WTC11 (cell line): Measurements from ENCODE around the gene FGF23. TPM values are rescaled to one million over a fixed set of nuclear protein-coding genes. Genes with fewer than 3 reads are reported as not detected.

Experiments used
- CREM ChIP-seq: sonication (generic); formaldehyde crosslinking; IDR thresholded peaks from 2 replicates; pipeline ENCODE4 v1.8.1; 2022; ENCODE audit warnings: mild to moderate bottlenecking, missing genetic modification reagents, moderate library complexity
- EMX1 ChIP-seq: fragments of 250-450 bp; sonication (Bioruptor Pico); IDR thresholded peaks from 2 replicates; pipeline ENCODE4 v1.8.0; 2021; ENCODE audit warnings: mild to moderate bottlenecking
- ETV6 ChIP-seq: sonication (generic); formaldehyde crosslinking; IDR thresholded peaks from 2 replicates; pipeline ENCODE4 v1.8.1; 2022; ENCODE audit warnings: mild to moderate bottlenecking, missing genetic modification reagents
- FOXP1 ChIP-seq: sonication (generic); formaldehyde crosslinking; IDR thresholded peaks from 2 replicates; pipeline ENCODE4 v1.8.0; 2022; ENCODE audit warnings: missing genetic modification reagents, mild to moderate bottlenecking, moderate library complexity, borderline replicate concordance
- GABPB1 ChIP-seq: sonication (generic); formaldehyde crosslinking; IDR thresholded peaks from 2 replicates; pipeline ENCODE4 v1.8.1; 2023; ENCODE audit warnings: mild to moderate bottlenecking, missing genetic modification reagents
- GRHL2 ChIP-seq: fragments of 250-450 bp; sonication (Bioruptor Pico); IDR thresholded peaks from 2 replicates; pipeline ENCODE4 v1.8.0; 2022; ENCODE audit warnings: mild to moderate bottlenecking, moderate library complexity; ENCODE audit not compliant: insufficient replicate concordance, severe bottlenecking
- KAT7 ChIP-seq: sonication (generic); formaldehyde crosslinking; IDR thresholded peaks from 2 replicates; pipeline ENCODE4 v1.8.1; 2023; ENCODE audit warnings: missing genetic modification reagents, mild to moderate bottlenecking, borderline replicate concordance
- NFE2L1 ChIP-seq: sonication (generic); formaldehyde crosslinking; IDR thresholded peaks from 2 replicates; pipeline ENCODE4 v1.8.1; 2023; ENCODE audit warnings: missing genetic modification reagents
- SP1 ChIP-seq: sonication (generic); formaldehyde crosslinking; conservative IDR thresholded peaks from 2 replicates; pipeline ENCODE4 v1.8.1; 2022; ENCODE audit warnings: missing genetic modification reagents
- TP53 ChIP-seq: sonication (generic); formaldehyde crosslinking; IDR thresholded peaks from 2 replicates; pipeline ENCODE4 v1.8.1; 2023; ENCODE audit warnings: mild to moderate bottlenecking, missing genetic modification reagents
- ZBTB21 ChIP-seq: sonication (generic); formaldehyde crosslinking; IDR thresholded peaks from 2 replicates; pipeline ENCODE4 v1.8.1; 2023; ENCODE audit warnings: mild to moderate bottlenecking, missing genetic modification reagents, borderline replicate concordance
- ZNF232 ChIP-seq: sonication (generic); formaldehyde crosslinking; IDR thresholded peaks from 2 replicates; pipeline ENCODE4 v1.8.0; 2022; ENCODE audit warnings: mild to moderate bottlenecking, missing genetic modification reagents
- ZNF263 ChIP-seq: sonication (generic); formaldehyde crosslinking; IDR thresholded peaks from 2 replicates; pipeline ENCODE4 v1.8.1; 2022; ENCODE audit warnings: low read depth, mild to moderate bottlenecking, moderate library complexity, missing genetic modification reagents
- total RNA-seq: library from RNA; stranded (reverse); gene quantifications from 3 replicates; pipeline ENCODE4 v1.2.3, GENCODE V29; 2021
- TF ChIP-seq, protein P1 (sequence below): fragments of 250-450 bp; sonication (Bioruptor Pico); IDR thresholded peaks from 2 replicates; pipeline ENCODE4 v1.9.0; 2021; ENCODE audit warnings: mild to moderate bottlenecking
- TF ChIP-seq, protein P2 (sequence below): sonication (generic); formaldehyde crosslinking; IDR thresholded peaks from 2 replicates; pipeline ENCODE4 v1.8.1; 2023; ENCODE audit warnings: mild to moderate bottlenecking, missing genetic modification reagents, moderate library complexity
- TF ChIP-seq, protein P3 (sequence below): sonication (generic); formaldehyde crosslinking; IDR thresholded peaks from 2 replicates; pipeline ENCODE4 v1.8.1; 2023; ENCODE audit warnings: mild to moderate bottlenecking, missing genetic modification reagents
- TF ChIP-seq, protein P4 (sequence below): sonication (generic); formaldehyde crosslinking; IDR thresholded peaks from 2 replicates; pipeline ENCODE4 v1.8.1; 2022; ENCODE audit warnings: mild to moderate bottlenecking, moderate library complexity, missing genetic modification reagents
- TF ChIP-seq, protein P5 (sequence below): sonication (generic); formaldehyde crosslinking; IDR thresholded peaks from 2 replicates; pipeline ENCODE4 v1.8.1; 2023; ENCODE audit warnings: mild to moderate bottlenecking, missing genetic modification reagents, moderate library complexity
- TF ChIP-seq, protein P6 (sequence below): fragments of 250-450 bp; sonication (Bioruptor Pico); IDR thresholded peaks from 2 replicates; pipeline ENCODE4 v2.1.2; 2022; ENCODE audit warnings: mild to moderate bottlenecking, moderate library complexity
- TF ChIP-seq, protein P7 (sequence below): sonication (generic); formaldehyde crosslinking; IDR thresholded peaks from 2 replicates; pipeline ENCODE4 v1.8.1; 2023; ENCODE audit warnings: mild to moderate bottlenecking, moderate library complexity, missing genetic modification reagents
- TF ChIP-seq, protein P8 (sequence below): fragments of 250-450 bp; sonication (Bioruptor Pico); IDR thresholded peaks from 2 replicates; pipeline ENCODE4 v1.9.0; 2021; ENCODE audit warnings: mild to moderate bottlenecking
- TF ChIP-seq, protein P9 (sequence below): sonication (generic); formaldehyde crosslinking; IDR thresholded peaks from 2 replicates; pipeline ENCODE4 v1.8.1; 2023; ENCODE audit warnings: mild to moderate bottlenecking, missing genetic modification reagents, borderline replicate concordance
- TF ChIP-seq, protein P10 (sequence below): sonication (generic); formaldehyde crosslinking; IDR thresholded peaks from 2 replicates; pipeline ENCODE4 v1.8.0; 2022; ENCODE audit warnings: mild to moderate bottlenecking, missing genetic modification reagents

The FGF23 gene
- total RNA-seq, 1 experiment from 2014 or later = 0.24 TPM

DNA sequence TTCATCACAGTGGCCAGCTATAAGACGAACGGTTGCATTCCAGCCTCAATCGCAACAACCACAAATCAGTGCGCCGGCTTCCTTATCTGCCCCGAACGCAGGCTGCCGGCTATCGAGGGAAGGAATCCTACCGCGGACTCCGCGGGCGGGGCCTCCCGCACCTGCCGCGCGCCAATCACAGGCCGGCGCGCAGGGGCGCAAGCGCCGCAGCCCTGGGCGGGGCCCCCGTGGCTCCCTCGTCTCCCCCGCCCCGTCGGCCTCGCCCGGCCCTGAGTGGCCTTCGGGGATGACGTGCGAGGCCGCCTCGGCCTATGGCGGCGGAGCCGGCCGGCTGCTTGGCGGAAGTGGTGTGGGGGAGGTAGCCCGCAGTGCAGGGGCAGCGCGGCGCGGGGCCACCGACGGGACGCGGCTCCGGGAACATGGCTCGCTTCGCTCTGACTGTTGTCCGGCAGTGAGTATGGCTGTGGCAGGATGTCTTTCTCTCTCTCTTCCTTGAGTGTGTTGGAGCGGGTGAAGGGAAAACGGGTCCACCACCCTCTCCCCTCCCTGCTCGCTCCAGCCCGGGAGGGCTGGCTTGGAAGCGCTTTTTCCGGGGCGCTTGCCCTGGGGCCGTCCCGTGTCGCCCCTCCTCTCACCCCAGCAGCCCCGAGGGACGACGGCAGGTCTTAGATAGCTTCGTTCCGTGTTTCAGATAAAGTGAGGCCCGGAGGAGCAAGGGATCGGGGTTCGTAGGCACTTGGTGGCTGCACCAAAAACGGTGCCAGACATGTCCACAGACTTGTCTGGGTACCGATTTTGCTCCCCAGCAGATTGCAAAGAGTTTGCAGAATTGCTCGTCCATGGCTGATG lies 58.4 kb downstream of the FGF23 start, which contains the start of gene TIGAR (continued):
- TF ChIP-seq, protein P1, sequence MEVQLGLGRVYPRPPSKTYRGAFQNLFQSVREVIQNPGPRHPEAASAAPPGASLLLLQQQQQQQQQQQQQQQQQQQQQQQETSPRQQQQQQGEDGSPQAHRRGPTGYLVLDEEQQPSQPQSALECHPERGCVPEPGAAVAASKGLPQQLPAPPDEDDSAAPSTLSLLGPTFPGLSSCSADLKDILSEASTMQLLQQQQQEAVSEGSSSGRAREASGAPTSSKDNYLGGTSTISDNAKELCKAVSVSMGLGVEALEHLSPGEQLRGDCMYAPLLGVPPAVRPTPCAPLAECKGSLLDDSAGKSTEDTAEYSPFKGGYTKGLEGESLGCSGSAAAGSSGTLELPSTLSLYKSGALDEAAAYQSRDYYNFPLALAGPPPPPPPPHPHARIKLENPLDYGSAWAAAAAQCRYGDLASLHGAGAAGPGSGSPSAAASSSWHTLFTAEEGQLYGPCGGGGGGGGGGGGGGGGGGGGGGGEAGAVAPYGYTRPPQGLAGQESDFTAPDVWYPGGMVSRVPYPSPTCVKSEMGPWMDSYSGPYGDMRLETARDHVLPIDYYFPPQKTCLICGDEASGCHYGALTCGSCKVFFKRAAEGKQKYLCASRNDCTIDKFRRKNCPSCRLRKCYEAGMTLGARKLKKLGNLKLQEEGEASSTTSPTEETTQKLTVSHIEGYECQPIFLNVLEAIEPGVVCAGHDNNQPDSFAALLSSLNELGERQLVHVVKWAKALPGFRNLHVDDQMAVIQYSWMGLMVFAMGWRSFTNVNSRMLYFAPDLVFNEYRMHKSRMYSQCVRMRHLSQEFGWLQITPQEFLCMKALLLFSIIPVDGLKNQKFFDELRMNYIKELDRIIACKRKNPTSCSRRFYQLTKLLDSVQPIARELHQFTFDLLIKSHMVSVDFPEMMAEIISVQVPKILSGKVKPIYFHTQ (CRISPR knock-in tag) = no peak
- TF ChIP-seq, protein P2, sequence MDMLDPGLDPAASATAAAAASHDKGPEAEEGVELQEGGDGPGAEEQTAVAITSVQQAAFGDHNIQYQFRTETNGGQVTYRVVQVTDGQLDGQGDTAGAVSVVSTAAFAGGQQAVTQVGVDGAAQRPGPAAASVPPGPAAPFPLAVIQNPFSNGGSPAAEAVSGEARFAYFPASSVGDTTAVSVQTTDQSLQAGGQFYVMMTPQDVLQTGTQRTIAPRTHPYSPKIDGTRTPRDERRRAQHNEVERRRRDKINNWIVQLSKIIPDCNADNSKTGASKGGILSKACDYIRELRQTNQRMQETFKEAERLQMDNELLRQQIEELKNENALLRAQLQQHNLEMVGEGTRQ (CRISPR knock-in tag) = 0 out of 2 replicates have a peak, but pooled peaks have one; percentile 38
- TF ChIP-seq SP1 (CRISPR knock-in tag) = peak; percentile 92
- TF ChIP-seq, protein P3, sequence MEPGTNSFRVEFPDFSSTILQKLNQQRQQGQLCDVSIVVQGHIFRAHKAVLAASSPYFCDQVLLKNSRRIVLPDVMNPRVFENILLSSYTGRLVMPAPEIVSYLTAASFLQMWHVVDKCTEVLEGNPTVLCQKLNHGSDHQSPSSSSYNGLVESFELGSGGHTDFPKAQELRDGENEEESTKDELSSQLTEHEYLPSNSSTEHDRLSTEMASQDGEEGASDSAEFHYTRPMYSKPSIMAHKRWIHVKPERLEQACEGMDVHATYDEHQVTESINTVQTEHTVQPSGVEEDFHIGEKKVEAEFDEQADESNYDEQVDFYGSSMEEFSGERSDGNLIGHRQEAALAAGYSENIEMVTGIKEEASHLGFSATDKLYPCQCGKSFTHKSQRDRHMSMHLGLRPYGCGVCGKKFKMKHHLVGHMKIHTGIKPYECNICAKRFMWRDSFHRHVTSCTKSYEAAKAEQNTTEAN (CRISPR knock-in tag) = no peak
- TF ChIP-seq FOXP1 (CRISPR knock-in tag) = peak; percentile 86
- TF ChIP-seq ZNF232 (CRISPR knock-in tag) = peak; percentile 38; the same call in 1 of the 2 replicates
- TF ChIP-seq ZBTB21 (CRISPR knock-in tag) = peak; percentile 51; the same call in 1 of the 2 replicates
- TF ChIP-seq GRHL2 (CRISPR knock-in tag) = no peak
- TF ChIP-seq, protein P4, sequence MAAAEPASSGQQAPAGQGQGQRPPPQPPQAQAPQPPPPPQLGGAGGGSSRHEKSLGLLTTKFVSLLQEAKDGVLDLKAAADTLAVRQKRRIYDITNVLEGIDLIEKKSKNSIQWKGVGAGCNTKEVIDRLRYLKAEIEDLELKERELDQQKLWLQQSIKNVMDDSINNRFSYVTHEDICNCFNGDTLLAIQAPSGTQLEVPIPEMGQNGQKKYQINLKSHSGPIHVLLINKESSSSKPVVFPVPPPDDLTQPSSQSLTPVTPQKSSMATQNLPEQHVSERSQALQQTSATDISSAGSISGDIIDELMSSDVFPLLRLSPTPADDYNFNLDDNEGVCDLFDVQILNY (CRISPR knock-in tag) = peak; percentile 68
- no peak for TF ChIP-seq EMX1 (CRISPR knock-in tag)
- TF ChIP-seq, protein P5, sequence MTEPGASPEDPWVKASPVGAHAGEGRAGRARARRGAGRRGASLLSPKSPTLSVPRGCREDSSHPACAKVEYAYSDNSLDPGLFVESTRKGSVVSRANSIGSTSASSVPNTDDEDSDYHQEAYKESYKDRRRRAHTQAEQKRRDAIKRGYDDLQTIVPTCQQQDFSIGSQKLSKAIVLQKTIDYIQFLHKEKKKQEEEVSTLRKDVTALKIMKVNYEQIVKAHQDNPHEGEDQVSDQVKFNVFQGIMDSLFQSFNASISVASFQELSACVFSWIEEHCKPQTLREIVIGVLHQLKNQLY (CRISPR knock-in tag) = no peak
- TF ChIP-seq CREM = peak; percentile 81; the same call in 1 of the 2 replicates
- TF ChIP-seq, protein P6, sequence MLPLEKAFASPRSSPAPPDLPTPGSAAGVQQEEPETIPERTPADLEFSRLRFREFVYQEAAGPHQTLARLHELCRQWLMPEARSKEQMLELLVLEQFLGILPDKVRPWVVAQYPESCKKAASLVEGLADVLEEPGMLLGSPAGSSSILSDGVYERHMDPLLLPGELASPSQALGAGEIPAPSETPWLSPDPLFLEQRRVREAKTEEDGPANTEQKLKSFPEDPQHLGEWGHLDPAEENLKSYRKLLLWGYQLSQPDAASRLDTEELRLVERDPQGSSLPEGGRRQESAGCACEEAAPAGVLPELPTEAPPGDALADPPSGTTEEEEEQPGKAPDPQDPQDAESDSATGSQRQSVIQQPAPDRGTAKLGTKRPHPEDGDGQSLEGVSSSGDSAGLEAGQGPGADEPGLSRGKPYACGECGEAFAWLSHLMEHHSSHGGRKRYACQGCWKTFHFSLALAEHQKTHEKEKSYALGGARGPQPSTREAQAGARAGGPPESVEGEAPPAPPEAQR = no peak
- TF ChIP-seq, protein P7, sequence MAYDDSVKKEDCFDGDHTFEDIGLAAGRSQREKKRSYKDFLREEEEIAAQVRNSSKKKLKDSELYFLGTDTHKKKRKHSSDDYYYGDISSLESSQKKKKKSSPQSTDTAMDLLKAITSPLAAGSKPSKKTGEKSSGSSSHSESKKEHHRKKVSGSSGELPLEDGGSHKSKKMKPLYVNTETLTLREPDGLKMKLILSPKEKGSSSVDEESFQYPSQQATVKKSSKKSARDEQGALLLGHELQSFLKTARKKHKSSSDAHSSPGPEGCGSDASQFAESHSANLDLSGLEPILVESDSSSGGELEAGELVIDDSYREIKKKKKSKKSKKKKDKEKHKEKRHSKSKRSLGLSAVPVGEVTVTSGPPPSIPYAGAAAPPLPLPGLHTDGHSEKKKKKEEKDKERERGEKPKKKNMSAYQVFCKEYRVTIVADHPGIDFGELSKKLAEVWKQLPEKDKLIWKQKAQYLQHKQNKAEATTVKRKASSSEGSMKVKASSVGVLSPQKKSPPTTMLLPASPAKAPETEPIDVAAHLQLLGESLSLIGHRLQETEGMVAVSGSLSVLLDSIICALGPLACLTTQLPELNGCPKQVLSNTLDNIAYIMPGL (CRISPR knock-in tag) = peak; percentile 42; the same call in 1 of the 2 replicates
- peak; percentile 33; the same call in 1 of the 2 replicates for TF ChIP-seq KAT7 (CRISPR knock-in tag)
- peak; percentile 71 for TF ChIP-seq ETV6 (CRISPR knock-in tag)
- TF ChIP-seq, protein P8, sequence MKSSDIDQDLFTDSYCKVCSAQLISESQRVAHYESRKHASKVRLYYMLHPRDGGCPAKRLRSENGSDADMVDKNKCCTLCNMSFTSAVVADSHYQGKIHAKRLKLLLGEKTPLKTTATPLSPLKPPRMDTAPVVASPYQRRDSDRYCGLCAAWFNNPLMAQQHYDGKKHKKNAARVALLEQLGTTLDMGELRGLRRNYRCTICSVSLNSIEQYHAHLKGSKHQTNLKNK (CRISPR knock-in tag) = no peak
- TF ChIP-seq, protein P9, sequence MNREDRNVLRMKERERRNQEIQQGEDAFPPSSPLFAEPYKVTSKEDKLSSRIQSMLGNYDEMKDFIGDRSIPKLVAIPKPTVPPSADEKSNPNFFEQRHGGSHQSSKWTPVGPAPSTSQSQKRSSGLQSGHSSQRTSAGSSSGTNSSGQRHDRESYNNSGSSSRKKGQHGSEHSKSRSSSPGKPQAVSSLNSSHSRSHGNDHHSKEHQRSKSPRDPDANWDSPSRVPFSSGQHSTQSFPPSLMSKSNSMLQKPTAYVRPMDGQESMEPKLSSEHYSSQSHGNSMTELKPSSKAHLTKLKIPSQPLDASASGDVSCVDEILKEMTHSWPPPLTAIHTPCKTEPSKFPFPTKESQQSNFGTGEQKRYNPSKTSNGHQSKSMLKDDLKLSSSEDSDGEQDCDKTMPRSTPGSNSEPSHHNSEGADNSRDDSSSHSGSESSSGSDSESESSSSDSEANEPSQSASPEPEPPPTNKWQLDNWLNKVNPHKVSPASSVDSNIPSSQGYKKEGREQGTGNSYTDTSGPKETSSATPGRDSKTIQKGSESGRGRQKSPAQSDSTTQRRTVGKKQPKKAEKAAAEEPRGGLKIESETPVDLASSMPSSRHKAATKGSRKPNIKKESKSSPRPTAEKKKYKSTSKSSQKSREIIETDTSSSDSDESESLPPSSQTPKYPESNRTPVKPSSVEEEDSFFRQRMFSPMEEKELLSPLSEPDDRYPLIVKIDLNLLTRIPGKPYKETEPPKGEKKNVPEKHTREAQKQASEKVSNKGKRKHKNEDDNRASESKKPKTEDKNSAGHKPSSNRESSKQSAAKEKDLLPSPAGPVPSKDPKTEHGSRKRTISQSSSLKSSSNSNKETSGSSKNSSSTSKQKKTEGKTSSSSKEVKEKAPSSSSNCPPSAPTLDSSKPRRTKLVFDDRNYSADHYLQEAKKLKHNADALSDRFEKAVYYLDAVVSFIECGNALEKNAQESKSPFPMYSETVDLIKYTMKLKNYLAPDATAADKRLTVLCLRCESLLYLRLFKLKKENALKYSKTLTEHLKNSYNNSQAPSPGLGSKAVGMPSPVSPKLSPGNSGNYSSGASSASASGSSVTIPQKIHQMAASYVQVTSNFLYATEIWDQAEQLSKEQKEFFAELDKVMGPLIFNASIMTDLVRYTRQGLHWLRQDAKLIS (CRISPR knock-in tag) = 0 out of 2 replicates have a peak, but pooled peaks have one; percentile 38
- TF ChIP-seq TP53 = peak; percentile 93
- TF ChIP-seq, protein P10, sequence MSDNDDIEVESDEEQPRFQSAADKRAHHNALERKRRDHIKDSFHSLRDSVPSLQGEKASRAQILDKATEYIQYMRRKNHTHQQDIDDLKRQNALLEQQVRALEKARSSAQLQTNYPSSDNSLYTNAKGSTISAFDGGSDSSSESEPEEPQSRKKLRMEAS (CRISPR knock-in tag) = peak; percentile 76; the same call in 1 of the 2 replicates
- peak; percentile 50; the same call in 1 of the 2 replicates for TF ChIP-seq GABPB1 (CRISPR knock-in tag)
- 0 out of 2 replicates have a peak, but pooled peaks have one; percentile 45 for TF ChIP-seq NFE2L1 (CRISPR knock-in tag)
- no peak for TF ChIP-seq ZNF263 (CRISPR knock-in tag)
